RWPE2 (cell line): ENCODE data around the gene ATF7.

Experiments
- ATAC-seq: fragments of 200-7000 bp; cut with Tn5 transposase; 3 replicates; pipeline ENCODE4 v1.9.1; 2021; ENCODE audit warnings: low read depth
- DNase-seq: peaks from one replicate; pipeline ENCODE4 v3.0.0-alpha.2; 2020; ENCODE audit warnings: low spot score
- H3K27ac ChIP-seq: fragments of 450-650 bp; 2 replicates; pipeline ENCODE4 v1.5.1; 2017; ENCODE audit warnings: mild to moderate bottlenecking; ENCODE audit not compliant: poor library complexity, severe bottlenecking
- H3K27me3 ChIP-seq: fragments of 250-450 bp; sonication (Bioruptor Pico); 2 replicates; pipeline ENCODE4 v1.5.1; 2021; ENCODE audit warnings: mild to moderate bottlenecking, moderate library complexity; ENCODE audit not compliant: insufficient read depth, poor library complexity, severe bottlenecking
- H3K36me3 ChIP-seq: fragments of 250-450 bp; sonication (Bioruptor Pico); 2 replicates; pipeline ENCODE4 v1.5.1; 2020; ENCODE audit warnings: low read depth, mild to moderate bottlenecking, moderate library complexity
- H3K4me1 ChIP-seq: fragments of 250-450 bp; sonication (Bioruptor Pico); 2 replicates; pipeline ENCODE4 v1.5.1; 2021; ENCODE audit warnings: mild to moderate bottlenecking, moderate library complexity; ENCODE audit not compliant: insufficient read depth, poor library complexity, severe bottlenecking
- H3K4me3 ChIP-seq: fragments of 250-450 bp; sonication (Bioruptor Pico); 2 replicates; pipeline ENCODE4 v1.5.1; 2021; ENCODE audit warnings: mild to moderate bottlenecking, moderate library complexity; ENCODE audit not compliant: severe bottlenecking
- H3K9me3 ChIP-seq: fragments of 250-450 bp; sonication (Bioruptor Pico); 2 replicates; pipeline ENCODE4 v1.5.1; 2021; ENCODE audit warnings: mild to moderate bottlenecking, moderate library complexity; ENCODE audit not compliant: severe bottlenecking
- CTCF ChIP-seq: fragments of 450-650 bp; IDR thresholded peaks from one replicate; pipeline ENCODE4 v1.5.1; 2017; ENCODE audit warnings: mild to moderate bottlenecking, moderate library complexity; ENCODE audit not compliant: poor library complexity, severe bottlenecking

The ATF7 gene

GRCh38 chr12:53561590-53561953, 64.6 kb downstream of the ATF7 start:
- no peak overlapping the region for H3K4me3 ChIP-seq
- H3K27me3 ChIP-seq = no peaks in the 10 kb centered on the region
- ATAC-seq = peak; percentile 96
- no peak for TF ChIP-seq CTCF
- peak overlapping the region; percentile 89 for H3K27ac ChIP-seq
- H3K9me3 ChIP-seq = no peaks in the 10 kb centered on the region
- peaks cover 37% of the 10 kb centered on the region for H3K4me1 ChIP-seq
- no peaks in the 10 kb centered on the region for H3K36me3 ChIP-seq
- DNase-seq = no peak

- no peak for TF ChIP-seq CTCF
- H3K36me3 ChIP-seq = no peaks in the 10 kb centered on the region
- H3K27ac ChIP-seq = peak overlapping the region; percentile 89
- peaks cover 37% of the 10 kb centered on the region for H3K4me1 ChIP-seq
- no peak for DNase-seq
- H3K9me3 ChIP-seq = no peaks in the 10 kb centered on the region
- no peak; the same call in 2 of the 3 replicates for ATAC-seq
- no peaks in the 10 kb centered on the region for H3K27me3 ChIP-seq
- no peak overlapping the region for H3K4me3 ChIP-seq
These were observed 65.1 kb downstream of the ATF7 start for GRCh38 chr12:53560912-53561589.

DNA sequence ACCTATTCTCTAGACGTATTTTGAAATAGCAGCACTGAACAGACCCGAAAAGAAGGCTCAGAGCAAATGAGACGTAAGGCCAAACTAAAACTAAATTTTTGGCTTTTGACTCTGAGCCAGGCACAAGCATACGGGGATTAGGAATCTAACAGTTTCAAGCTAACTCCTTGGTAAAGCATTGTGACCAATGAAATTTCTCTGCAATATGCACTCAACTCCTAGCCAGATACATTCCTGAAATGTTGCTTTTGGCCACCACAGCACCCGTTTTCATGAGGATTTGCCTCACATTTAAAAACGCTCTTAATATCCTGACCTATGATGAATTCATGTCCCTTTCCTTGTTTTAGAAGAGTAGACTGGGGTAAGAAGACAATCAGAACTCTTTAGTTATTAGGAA, 65.8 kb downstream of the ATF7 start:
- Histone ChIP-seq H3K9me3 (no peaks in the 10 kb centered on the region), H3K4me3 (no peak overlapping the region), H3K27me3 (no peaks in the 10 kb centered on the region), H3K4me1 (peaks cover 37% of the 10 kb centered on the region), H3K36me3 (no peaks in the 10 kb centered on the region), H3K27ac (peak overlapping the region; percentile 89)
- DNase-seq (no peak), ATAC-seq (no peak; the same call in 2 of the 3 replicates)
- no peak for TF ChIP-seq CTCF

GRCh38 chr12:53558631-53559030, 67.6 kb downstream of the ATF7 start:
- no peaks in the 10 kb centered on the region for H3K36me3 ChIP-seq
- no peaks in the 10 kb centered on the region for H3K27me3 ChIP-seq
- no peak for DNase-seq
- no peak overlapping the region for H3K27ac ChIP-seq
- no peak for ATAC-seq
- H3K4me3 ChIP-seq = no peak overlapping the region
- H3K4me1 ChIP-seq = peaks cover 37% of the 10 kb centered on the region
- no peaks in the 10 kb centered on the region for H3K9me3 ChIP-seq
- no peak for TF ChIP-seq CTCF

GRCh38 chr12:53552361-53553327, 73.5 kb downstream of the ATF7 start:
- Histone ChIP-seq H3K4me1 (peaks cover 15% of the 10 kb centered on the region), H3K36me3 (peaks cover 28% of the 10 kb centered on the region), H3K4me3 (no peak overlapping the region), H3K27ac (no peak overlapping the region), H3K9me3 (no peaks in the 10 kb centered on the region), H3K27me3 (no peaks in the 10 kb centered on the region)
- TF ChIP-seq CTCF = no peak
- DNase-seq = no peak
- ATAC-seq = no peak
